Upper lobe of left lung (tissue), 4 donors: ENCODE results near the gene NEK1.

Experiments
- EP300 ChIP-seq, 4 donors: sonication (generic); formaldehyde crosslinking; IDR thresholded peaks; one replicate each; pipeline ENCODE4 v1.5.1; 2017; ENCODE audit warnings: antibody characterized with exemption in 4 of 4, control low read depth in 2 of 4
- POLR2A ChIP-seq, 4 donors: fragments of 450-650 bp; IDR thresholded peaks; one replicate each; pipeline ENCODE4 v1.5.1; 2016 to 2017; ENCODE audit warnings: antibody characterized with exemption in 4 of 4, mild to moderate bottlenecking in 2 of 4
- POLR2AphosphoS5 ChIP-seq, 2 donors: sonication (generic); formaldehyde crosslinking; IDR thresholded peaks; one replicate each; pipeline ENCODE4 v1.5.1; 2017; ENCODE audit warnings: antibody characterized with exemption in 2 of 2
- TF ChIP-seq, protein P1 (sequence below), 6 experiments: fragments of 450-650 bp in 4 of 6; fragments of 200-600 bp in 2 of 6; sonication (generic) in 2 of 6; IDR thresholded peaks; one replicate each; pipeline ENCODE4 v1.5.1; 2016 to 2019; ENCODE audit warnings: antibody characterized with exemption in 6 of 6

DNA sequence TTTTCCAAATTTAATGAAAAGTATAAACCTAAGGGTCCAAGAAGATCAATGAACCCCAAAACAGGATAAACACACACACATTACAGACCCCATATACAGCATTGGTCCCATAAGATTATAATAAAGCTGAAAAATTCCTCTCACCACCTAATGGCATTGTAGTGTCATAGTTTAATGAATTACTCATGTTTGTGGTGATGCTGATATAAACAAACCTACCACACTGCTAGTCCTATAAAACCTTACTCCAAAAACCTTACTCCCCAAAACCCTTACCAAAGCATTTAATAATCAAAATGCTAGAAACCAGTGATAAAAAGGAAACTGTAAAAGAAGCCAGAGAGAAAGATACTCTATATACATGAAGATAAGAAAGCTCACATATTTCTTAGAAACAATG lies 193.5 kb downstream of the NEK1 start:
- TF ChIP-seq, protein P1, sequence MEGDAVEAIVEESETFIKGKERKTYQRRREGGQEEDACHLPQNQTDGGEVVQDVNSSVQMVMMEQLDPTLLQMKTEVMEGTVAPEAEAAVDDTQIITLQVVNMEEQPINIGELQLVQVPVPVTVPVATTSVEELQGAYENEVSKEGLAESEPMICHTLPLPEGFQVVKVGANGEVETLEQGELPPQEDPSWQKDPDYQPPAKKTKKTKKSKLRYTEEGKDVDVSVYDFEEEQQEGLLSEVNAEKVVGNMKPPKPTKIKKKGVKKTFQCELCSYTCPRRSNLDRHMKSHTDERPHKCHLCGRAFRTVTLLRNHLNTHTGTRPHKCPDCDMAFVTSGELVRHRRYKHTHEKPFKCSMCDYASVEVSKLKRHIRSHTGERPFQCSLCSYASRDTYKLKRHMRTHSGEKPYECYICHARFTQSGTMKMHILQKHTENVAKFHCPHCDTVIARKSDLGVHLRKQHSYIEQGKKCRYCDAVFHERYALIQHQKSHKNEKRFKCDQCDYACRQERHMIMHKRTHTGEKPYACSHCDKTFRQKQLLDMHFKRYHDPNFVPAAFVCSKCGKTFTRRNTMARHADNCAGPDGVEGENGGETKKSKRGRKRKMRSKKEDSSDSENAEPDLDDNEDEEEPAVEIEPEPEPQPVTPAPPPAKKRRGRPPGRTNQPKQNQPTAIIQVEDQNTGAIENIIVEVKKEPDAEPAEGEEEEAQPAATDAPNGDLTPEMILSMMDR (IDR thresholded peaks at IDR 0.05): no peak
- TF ChIP-seq POLR2AphosphoS5 (IDR thresholded peaks at IDR 0.05) (no peak), POLR2A (IDR thresholded peaks at IDR 0.05) (no peak), EP300 (IDR thresholded peaks at IDR 0.05) (no peak)
